DOHH2 (cell line): ENCODE results near the gene DHX32.
"Not testable (repeated sequence)": the region's sequence is repeated elsewhere in the genome, so short reads cannot be mapped to it uniquely, and the experiment has no call there.

Experiments
- H3F3A ChIP-seq: fragments of 200-600 bp; sonication (generic), shearing (Covaris generic); 2 replicates; pipeline ENCODE4 v1.6.0; 2016; ENCODE audit warnings: antibody characterized with exemption, mild to moderate bottlenecking; ENCODE audit not compliant: control insufficient read depth, insufficient read depth
- H3K27ac ChIP-seq: fragments of 200-600 bp; sonication (generic); 2 replicates; pipeline ENCODE4 v1.5.1; 2014; ENCODE audit warnings: low read depth, mild to moderate bottlenecking, low read length, moderate library complexity
- H3K27me3 ChIP-seq: fragments of 200-600 bp; sonication (generic); 2 replicates; pipeline ENCODE4 v1.6.1; 2014; ENCODE audit warnings: mild to moderate bottlenecking, low read length, mixed read lengths; ENCODE audit not compliant: control insufficient read depth
- H3K36me3 ChIP-seq: fragments of 200-600 bp; sonication (generic); 2 replicates; pipeline ENCODE4 v1.6.1; 2014; ENCODE audit warnings: mild to moderate bottlenecking, low read length, moderate library complexity, mixed read lengths; ENCODE audit not compliant: control insufficient read depth
- H3K4me1 ChIP-seq: fragments of 200-600 bp; sonication (generic); 2 replicates; pipeline ENCODE4 v1.6.1; 2014; ENCODE audit warnings: mild to moderate bottlenecking, low read length, mixed read lengths; ENCODE audit not compliant: control insufficient read depth
- H3K4me2 ChIP-seq: fragments of 200-600 bp; sonication (generic); 2 replicates; pipeline ENCODE4 v1.6.0; 2014; ENCODE audit warnings: mild to moderate bottlenecking, low read length, moderate library complexity
- H3K4me3 ChIP-seq: fragments of 200-600 bp; sonication (generic); 2 replicates; pipeline ENCODE4 v1.5.1; 2014; ENCODE audit warnings: mild to moderate bottlenecking, low read length, mixed read lengths
- H3K79me2 ChIP-seq: fragments of 200-600 bp; sonication (generic); 2 replicates; pipeline ENCODE4 v1.6.1; 2014; ENCODE audit warnings: mild to moderate bottlenecking, low read length, mixed read lengths; ENCODE audit not compliant: control insufficient read depth
- H3K9me2 ChIP-seq: fragments of 200-600 bp; sonication (generic); replicated peaks from 2 replicates; pipeline ENCODE4 v1.6.1; 2014; ENCODE audit warnings: mild to moderate bottlenecking, low read length, mixed read lengths; ENCODE audit not compliant: control insufficient read depth
- H3K9me3 ChIP-seq: fragments of 200-600 bp; sonication (generic); 2 replicates; pipeline ENCODE4 v1.6.1; 2014; ENCODE audit warnings: antibody characterized with exemption, low read length, mixed read lengths; ENCODE audit not compliant: control insufficient read depth, insufficient read depth
- H4K20me1 ChIP-seq: fragments of 200-600 bp; sonication (generic); 2 replicates; pipeline ENCODE4 v1.6.0; 2014; ENCODE audit warnings: low read depth, mild to moderate bottlenecking, antibody characterized with exemption, low read length, moderate library complexity; ENCODE audit not compliant: control insufficient read depth, insufficient read depth
- CTCF ChIP-seq: fragments of 200-600 bp; sonication (generic); IDR thresholded peaks from one replicate; pipeline ENCODE4 v1.5.1; 2014; ENCODE audit warnings: antibody characterized with exemption, mild to moderate bottlenecking, low read depth, low read length; ENCODE audit not compliant: poor library complexity, severe bottlenecking
- EZH2phosphoT487 ChIP-seq: fragments of 200-600 bp; sonication (generic); IDR thresholded peaks from 2 replicates; pipeline ENCODE4 v1.6.1; 2017; ENCODE audit warnings: borderline replicate concordance, mild to moderate bottlenecking, antibody characterized with exemption, low read length, moderate library complexity, mixed read lengths

Gene DHX32

GRCh38 chr10:125916977-125917376 lies 35.9 kb upstream of the DHX32 start:
- no peak overlapping the region for H3K4me3 ChIP-seq
- H3K9me3 ChIP-seq: no peaks in the 10 kb centered on the region
- H4K20me1 ChIP-seq: no peaks in the 10 kb centered on the region
- H3K4me1 ChIP-seq: no peaks in the 10 kb centered on the region
- H3K36me3 ChIP-seq: no peaks in the 10 kb centered on the region
- H3K79me2 ChIP-seq: no peaks in the 10 kb centered on the region
- TF ChIP-seq EZH2phosphoT487: no peak
- no peak for TF ChIP-seq CTCF
- H3K9me2 ChIP-seq: no peaks in the 10 kb centered on the region
- H3K4me2 ChIP-seq: no peak overlapping the region
- H3K27ac ChIP-seq: no peak overlapping the region
- H3F3A ChIP-seq: no peaks in the 10 kb centered on the region
- no peaks in the 10 kb centered on the region; the same call in 1 of the 2 replicates for H3K27me3 ChIP-seq

GRCh38 chr10:125913277-125913676 lies 32.2 kb upstream of the DHX32 start:
- not testable (repeated sequence) for H3K27ac ChIP-seq, H3K4me1 ChIP-seq, H4K20me1 ChIP-seq, H3K9me2 ChIP-seq, H3K36me3 ChIP-seq, H3K4me3 ChIP-seq, H3K9me3 ChIP-seq, H3F3A ChIP-seq, H3K4me2 ChIP-seq, H3K79me2 ChIP-seq, H3K27me3 ChIP-seq

GRCh38 chr10:125911990-125912389 lies 30.9 kb upstream of the DHX32 start:
- no peaks in the 10 kb centered on the region for H3K4me1 ChIP-seq
- no peak overlapping the region for H3K4me2 ChIP-seq
- H3K79me2 ChIP-seq: no peaks in the 10 kb centered on the region
- no peaks in the 10 kb centered on the region; the same call in 1 of the 2 replicates for H3K9me3 ChIP-seq
- no peaks in the 10 kb centered on the region for H3K36me3 ChIP-seq
- H3F3A ChIP-seq: no peaks in the 10 kb centered on the region
- H3K4me3 ChIP-seq: no peak overlapping the region
- no peaks in the 10 kb centered on the region for H3K9me2 ChIP-seq
- H4K20me1 ChIP-seq: no peaks in the 10 kb centered on the region
- no peak overlapping the region for H3K27ac ChIP-seq
- TF ChIP-seq EZH2phosphoT487 (no peak), CTCF (no peak)
- no peaks in the 10 kb centered on the region; the same call in 1 of the 2 replicates for H3K27me3 ChIP-seq

- H3K9me2 ChIP-seq: no peaks in the 10 kb centered on the region
- no peaks in the 10 kb centered on the region for H4K20me1 ChIP-seq
- H3K4me2 ChIP-seq: no peak overlapping the region
- H3K36me3 ChIP-seq: no peaks in the 10 kb centered on the region
- no peak overlapping the region for H3K27ac ChIP-seq
- H3K4me1 ChIP-seq: no peaks in the 10 kb centered on the region
- no peaks in the 10 kb centered on the region for H3K79me2 ChIP-seq
- H3K9me3 ChIP-seq: no peaks in the 10 kb centered on the region; the same call in 1 of the 2 replicates
- H3K4me3 ChIP-seq: no peak overlapping the region
- H3K27me3 ChIP-seq: no peaks in the 10 kb centered on the region; the same call in 1 of the 2 replicates
- TF ChIP-seq EZH2phosphoT487: no peak
- TF ChIP-seq CTCF: no peak
- H3F3A ChIP-seq: no peaks in the 10 kb centered on the region
These were observed 30.1 kb upstream of the DHX32 start for GRCh38 chr10:125911145-125911544.

- H4K20me1 ChIP-seq, H3K4me1 ChIP-seq, H3F3A ChIP-seq, H3K36me3 ChIP-seq, H3K9me2 ChIP-seq, H3K4me3 ChIP-seq, H3K27ac ChIP-seq, H3K27me3 ChIP-seq, H3K79me2 ChIP-seq, H3K4me2 ChIP-seq, H3K9me3 ChIP-seq: not testable (repeated sequence)
These were observed 28.4 kb upstream of the DHX32 start for GRCh38 chr10:125909491-125909890.

GRCh38 chr10:125908813-125909212 lies 27.7 kb upstream of the DHX32 start:
- H3K4me2 ChIP-seq: not testable (repeated sequence)

More at GRCh38 chr10:125908813-125909212, 27.7 kb upstream of the DHX32 start:
- not testable (repeated sequence) for H3K27ac ChIP-seq, H3K4me3 ChIP-seq, H3K79me2 ChIP-seq, H3F3A ChIP-seq, H3K9me3 ChIP-seq, H3K4me1 ChIP-seq, H3K9me2 ChIP-seq, H3K36me3 ChIP-seq, H3K27me3 ChIP-seq, H4K20me1 ChIP-seq
